ENCODE results near the gene GALNT17.

DNA sequence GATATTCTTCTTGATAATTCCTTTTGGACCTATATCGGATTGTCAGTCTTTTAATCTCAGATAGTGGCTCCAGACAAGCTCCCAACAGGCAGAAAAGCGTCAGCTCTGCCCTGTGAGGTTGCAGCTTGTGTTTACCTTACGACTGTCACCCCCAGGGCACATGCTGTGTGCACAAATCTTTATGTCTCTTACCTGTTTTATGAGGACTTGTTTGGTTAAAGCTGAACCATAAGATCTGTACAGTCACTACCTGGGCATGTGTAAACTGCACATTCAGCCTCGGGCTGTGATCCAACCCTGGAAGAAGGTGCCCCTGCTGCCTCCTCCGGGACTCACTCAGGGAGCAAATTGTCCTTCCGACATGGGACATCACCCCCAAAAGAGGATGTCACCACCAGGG lies 119.8 kb downstream of the GALNT17 start:
- TF ChIP-seq, protein P1, sequence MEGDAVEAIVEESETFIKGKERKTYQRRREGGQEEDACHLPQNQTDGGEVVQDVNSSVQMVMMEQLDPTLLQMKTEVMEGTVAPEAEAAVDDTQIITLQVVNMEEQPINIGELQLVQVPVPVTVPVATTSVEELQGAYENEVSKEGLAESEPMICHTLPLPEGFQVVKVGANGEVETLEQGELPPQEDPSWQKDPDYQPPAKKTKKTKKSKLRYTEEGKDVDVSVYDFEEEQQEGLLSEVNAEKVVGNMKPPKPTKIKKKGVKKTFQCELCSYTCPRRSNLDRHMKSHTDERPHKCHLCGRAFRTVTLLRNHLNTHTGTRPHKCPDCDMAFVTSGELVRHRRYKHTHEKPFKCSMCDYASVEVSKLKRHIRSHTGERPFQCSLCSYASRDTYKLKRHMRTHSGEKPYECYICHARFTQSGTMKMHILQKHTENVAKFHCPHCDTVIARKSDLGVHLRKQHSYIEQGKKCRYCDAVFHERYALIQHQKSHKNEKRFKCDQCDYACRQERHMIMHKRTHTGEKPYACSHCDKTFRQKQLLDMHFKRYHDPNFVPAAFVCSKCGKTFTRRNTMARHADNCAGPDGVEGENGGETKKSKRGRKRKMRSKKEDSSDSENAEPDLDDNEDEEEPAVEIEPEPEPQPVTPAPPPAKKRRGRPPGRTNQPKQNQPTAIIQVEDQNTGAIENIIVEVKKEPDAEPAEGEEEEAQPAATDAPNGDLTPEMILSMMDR (IDR thresholded peaks at IDR 0.05; ENCODE audit: low read depth, low read length) = no peak
- no peak for TF ChIP-seq EZH2phosphoT487 (IDR thresholded peaks at IDR 0.05; ENCODE audit: low read depth)
